H1 (cell line): ENCODE results near the gene MRPL41. TPM values are rescaled to one million over a fixed set of nuclear protein-coding genes. Genes with fewer than 3 reads are reported as not detected.

Experiments used
- CEBPB ChIP-seq: IDR thresholded peaks from 2 replicates; pipeline ENCODE4 v1.6.1; 2012; ENCODE audit warnings: low read depth, low read length
- CHD7 ChIP-seq: fragments of 300-600 bp; sonication (generic); IDR thresholded peaks from 2 replicates; pipeline ENCODE4 v1.7.1; 2012; ENCODE audit warnings: low read length, moderate library complexity, mild to moderate bottlenecking, inconsistent platforms; ENCODE audit not compliant: insufficient replicate concordance
- EGR1 ChIP-seq: IDR thresholded peaks from 2 replicates; pipeline ENCODE4 v1.6.1; 2011; ENCODE audit warnings: low read depth, low read length, borderline replicate concordance
- KDM1A ChIP-seq: fragments of 200-600, 300-600 bp; sonication (generic); IDR thresholded peaks from 2 replicates; pipeline ENCODE4 v1.7.1; 2016; ENCODE audit warnings: mild to moderate bottlenecking, low read length, borderline replicate concordance
- POLR2AphosphoS5 ChIP-seq: IDR thresholded peaks from 2 replicates; pipeline ENCODE4 v1.6.1; 2011; ENCODE audit warnings: low read depth, low read length
- SIX5 ChIP-seq: IDR thresholded peaks from 2 replicates; pipeline ENCODE4 v1.6.1; 2011; ENCODE audit warnings: mild to moderate bottlenecking, low read depth, low read length
- TAF7 ChIP-seq: optimal IDR thresholded peaks from 2 replicates; pipeline ENCODE3; 2011; ENCODE audit warnings: low read depth, mild to moderate bottlenecking, inconsistent platforms, low read length, moderate library complexity, borderline replicate concordance
- TEAD4 ChIP-seq: IDR thresholded peaks from 2 replicates; pipeline ENCODE4 v1.6.1; 2012; ENCODE audit warnings: low read depth, low read length, inconsistent platforms, mixed read lengths
- polyA plus RNA-seq, 7 experiments: library from polyadenylated mRNA; depleted of rRNA in 3 of 7; stranded (reverse) in 5 of 7; unstranded in 2 of 7; fragments of >200 nt in 5 of 7; fragments of 200-250 nt in 2 of 7; gene quantifications; 1 replicate in 5 of 7; 2 replicates in 1 of 7; 4 replicates in 1 of 7; pipeline versions ENCODE4 v1.2.1 to v1.2.3, GENCODE V29; 2011 to 2013; ENCODE audit warnings: missing spikeins in 2 of 7, mixed read lengths in 2 of 7
- total RNA-seq: library from RNA; stranded (reverse); fragmentation: NEBNext Ultra II Directional; extraction: Animal tissue kit (Norgen Biotek cat#: 25700); gene quantifications from 2 replicates; pipeline ENCODE4 v1.2.1, GENCODE V29; 2021

The MRPL41 gene
- total and polyA plus RNA-seq, 2 of the 8 experiments (the other 6 are each of a cell fraction or from before 2014, with no cell fraction given), result 47.2 to 58.1 TPM

- TF ChIP-seq CEBPB, result no peak
- TF ChIP-seq CHD7, result no peak
- TF ChIP-seq SIX5, result no peak
- TF ChIP-seq KDM1A, result no peak
- no peak for TF ChIP-seq POLR2AphosphoS5
- TF ChIP-seq TEAD4, result no peak
- no peak for TF ChIP-seq EGR1
- no peak for TF ChIP-seq TAF7
Observed at GRCh38 chr9:137524981-137525317, 26.7 kb upstream of the MRPL41 start (continued).
